OCI-M1 (cell line): ENCODE measurements around the gene OSCP1.

Experiments used
- DNase-seq: peaks from one replicate; lab custom pipeline; 2025; lab: John Stamatoyannopoulos, UW

OSCP1 gene

GRCh38 chr1:36475341-36475740 lies 25.1 kb upstream of the OSCP1 start:
- DNase-seq: no peak

- DNase-seq: no peak
Measured at GRCh38 chr1:36472656-36473055, 22.4 kb upstream of the OSCP1 start.

GRCh38 chr1:36471830-36472641 lies 21.8 kb upstream of the OSCP1 start:
- no peak for DNase-seq

- DNase-seq: no peak
Measured at GRCh38 chr1:36469163-36469562, 18.9 kb upstream of the OSCP1 start.

GRCh38 chr1:36467700-36468455 lies 17.6 kb upstream of the OSCP1 start:
- no peak for DNase-seq

GRCh38 chr1:36467027-36467410 lies 16.8 kb upstream of the OSCP1 start:
- no peak for DNase-seq

GRCh38 chr1:36466370-36467026 lies 16.2 kb upstream of the OSCP1 start:
- no peak for DNase-seq

- DNase-seq: no peak
Measured at GRCh38 chr1:36465731-36466369, 15.6 kb upstream of the OSCP1 start.

GRCh38 chr1:36464605-36465393 lies 14.5 kb upstream of the OSCP1 start:
- peak; percentile 45 for DNase-seq

GRCh38 chr1:36463803-36464604 lies 13.8 kb upstream of the OSCP1 start, which contains the start of gene MRPS15:
Gene MRPS15 (minus strand): TSS chr1:36464384. CDS start chr1:36464275, 109 bp downstream.
- peak; percentile 97 for DNase-seq

GRCh38 chr1:36463463-36463802 lies 13.2 kb upstream of the OSCP1 start:
- DNase-seq: no peak

GRCh38 chr1:36458910-36459309 lies 8.7 kb upstream of the OSCP1 start:
- DNase-seq: peak; percentile 52

- DNase-seq: peak; percentile 67
Measured at GRCh38 chr1:36457691-36458090, 7.4 kb upstream of the OSCP1 start.

- DNase-seq: no peak
Measured at GRCh38 chr1:36456391-36456928, 6.2 kb upstream of the OSCP1 start.

GRCh38 chr1:36455386-36455785 lies 5.1 kb upstream of the OSCP1 start:
- DNase-seq: no peak

GRCh38 chr1:36453600-36454388 lies 3.5 kb upstream of the OSCP1 start:
- DNase-seq: peak; percentile 43

- no peak for DNase-seq
Measured at GRCh38 chr1:36453051-36453450, 2.8 kb upstream of the OSCP1 start.

- no peak for DNase-seq
Measured at GRCh38 chr1:36450919-36451305, 661 bp upstream of the OSCP1 start.

- peak; percentile 66 for DNase-seq
Measured at GRCh38 chr1:36448530-36449056, 1.7 kb downstream of the OSCP1 start.
